Body of pancreas (tissue), 4 donors: ENCODE results near the gene RGS12.

Experiments
- CTCF ChIP-seq, 7 experiments: fragments of 450-650 bp in 4 of 7; fragments of 200-600 bp in 3 of 7; sonication (generic) in 3 of 7; IDR thresholded peaks; one replicate each; pipeline ENCODE4 v1.5.1; 2016 to 2019; ENCODE audit warnings: antibody characterized with exemption in 7 of 7
- POLR2A ChIP-seq, 3 donors: fragments of 450-650 bp; IDR thresholded peaks; one replicate each; pipeline ENCODE4 v1.6.1; 2016; ENCODE audit warnings: antibody characterized with exemption in 3 of 3, mild to moderate bottlenecking in 2 of 3

- TF ChIP-seq POLR2A (IDR thresholded peaks at IDR 0.05) = no peak
- no peak for TF ChIP-seq CTCF (IDR thresholded peaks at IDR 0.05)
These were observed 37.1 kb upstream of the RGS12 start for GRCh38 chr4:3255611-3256186.
